GM12878 (cell line): Measurements from ENCODE around the gene SRSF2. TPM values are rescaled to one million over a fixed set of nuclear protein-coding genes. Genes with fewer than 3 reads are reported as not detected.

ENCODE experiments used
- ATAC-seq: fragments of 200-7000 bp; cut with Tn5 transposase; 3 replicates; pipeline ENCODE4 v1.9.1; 2020; ENCODE audit warnings: mild to moderate bottlenecking, moderate library complexity
- BruUV-seq: library from RNA; stranded (reverse); fragments of 400-500 nt; replicated peaks from 2 replicates; lab custom pipeline; 2021; lab: Mats Ljungman, UMichigan
- CTCF ChIA-PET: fragments of 300-600 bp; sonication (Branson Sonifier 250); formaldehyde crosslinking; extraction: SDS; loops from one replicate; lab custom pipeline; 2021; ENCODE audit warnings: inconsistent platforms; lab: Yijun Ruan, JAX
- POLR2A ChIA-PET: fragments of 350-600 bp; formaldehyde crosslinking; extraction: SDS; loops from one replicate; lab custom pipeline; 2021; ENCODE audit warnings: inconsistent platforms; lab: Charles Lee
- RAD21 ChIA-PET: fragments of 300-600 bp; sonication (Branson Sonifier 250); formaldehyde crosslinking; loops from one replicate; lab custom pipeline; 2023; ENCODE audit warnings: antibody characterized with exemption; ENCODE audit not compliant: unreplicated experiment; lab: Charles Lee
- SMC1A ChIA-PET: fragments of 300-600 bp; sonication (Branson Sonifier 250); formaldehyde crosslinking; loops from one replicate; lab custom pipeline; 2023; ENCODE audit not compliant: unreplicated experiment, uncharacterized antibody; lab: Charles Lee
- DNase-seq: peaks from one replicate; pipeline ENCODE4 v3.0.0-alpha.2; 2011; ENCODE audit warnings: low read depth, low spot score
- FAIRE-seq: peaks from 3 replicates; lab custom pipeline; 2011; peaks lifted over from hg19 to GRCh38; lab: Jason Lieb, UNC
- H2AFZ ChIP-seq: 2 replicates; pipeline ENCODE4 v1.6.0; 2011; ENCODE audit warnings: low read depth, low read length, control low read depth; ENCODE audit not compliant: control insufficient read depth
- H3K27ac ChIP-seq: 2 replicates; pipeline ENCODE4 v1.5.1; 2011; ENCODE audit warnings: control low read depth; ENCODE audit not compliant: control insufficient read depth, insufficient read depth
- H3K27me3 ChIP-seq, 2 experiments: replicated peaks in 1 of 2; 2 replicates each; pipeline versions ENCODE4 v1.6.0 to v1.6.1; 2011; ENCODE audit warnings: low read length in 1 of 2; ENCODE audit not compliant: control insufficient read depth in 2 of 2, insufficient read depth in 2 of 2
- H3K36me3 ChIP-seq, 2 experiments: 2 replicates each; pipeline ENCODE4 v1.5.1; 2011; ENCODE audit warnings: low read length in 1 of 2; ENCODE audit not compliant: control insufficient read depth in 2 of 2, insufficient read depth in 2 of 2
- H3K4me1 ChIP-seq: 2 replicates; pipeline ENCODE4 v1.6.1; 2011; ENCODE audit warnings: mild to moderate bottlenecking, low read length, moderate library complexity, mixed read lengths; ENCODE audit not compliant: control insufficient read depth, insufficient read depth
- H3K4me2 ChIP-seq: 2 replicates; pipeline ENCODE4 v1.6.0; 2011; ENCODE audit warnings: control low read depth; ENCODE audit not compliant: control insufficient read depth, insufficient read depth
- H3K4me3 ChIP-seq: fragments of 200-600 bp; sonication (generic); 2 replicates; pipeline ENCODE4 v1.5.1; 2016
- H3K79me2 ChIP-seq: 2 replicates; pipeline ENCODE4 v1.6.0; 2011; ENCODE audit warnings: low read length; ENCODE audit not compliant: control insufficient read depth, insufficient read depth
- H3K9ac ChIP-seq: 2 replicates; pipeline ENCODE4 v1.8.0; 2011; ENCODE audit warnings: low read length, control low read depth, mixed read lengths; ENCODE audit not compliant: control insufficient read depth, insufficient read depth
- H3K9me3 ChIP-seq: replicated peaks from 3 replicates; pipeline ENCODE4 v1.5.1; 2011; ENCODE audit warnings: mild to moderate bottlenecking, low read length; ENCODE audit not compliant: control insufficient read depth, insufficient read depth
- H4K20me1 ChIP-seq: 2 replicates; pipeline ENCODE4 v1.6.0; 2011; ENCODE audit not compliant: control insufficient read depth, insufficient read depth
- BCL3 ChIP-seq: IDR thresholded peaks from 2 replicates; pipeline ENCODE4 v1.6.1; 2011; ENCODE audit warnings: borderline replicate concordance, low read depth, mild to moderate bottlenecking, moderate library complexity, low read length; ENCODE audit not compliant: insufficient read depth, poor library complexity, severe bottlenecking
- CREM ChIP-seq: IDR thresholded peaks from 2 replicates; pipeline ENCODE4 v1.6.1; 2014; ENCODE audit warnings: antibody characterized with exemption, low read depth
- PBX3 ChIP-seq: IDR thresholded peaks from 2 replicates; pipeline ENCODE4 v1.6.1; 2011; ENCODE audit warnings: mild to moderate bottlenecking, low read depth, low read length, moderate library complexity; ENCODE audit not compliant: insufficient replicate concordance
- POLR2AphosphoS5 ChIP-seq: IDR thresholded peaks from 2 replicates; pipeline ENCODE4 v1.6.1; 2011; ENCODE audit warnings: mild to moderate bottlenecking, low read length, inconsistent platforms
- RAD51 ChIP-seq: fragments of 450-650 bp; IDR thresholded peaks from 2 replicates; pipeline ENCODE4 v1.6.1; 2016; ENCODE audit warnings: moderate library complexity, mild to moderate bottlenecking, inconsistent platforms
- SRF ChIP-seq, 2 experiments: IDR thresholded peaks; 2 replicates each; pipeline ENCODE4 v1.6.1; 2011; ENCODE audit warnings: low read depth in 2 of 2, low read length in 2 of 2, mild to moderate bottlenecking in 1 of 2, moderate library complexity in 1 of 2
- ZNF622 ChIP-seq: fragments of 450-650 bp; IDR thresholded peaks from 2 replicates; pipeline ENCODE4 v1.6.1; 2017; ENCODE audit warnings: mild to moderate bottlenecking, inconsistent platforms
- WGBS: methylation state at CpG from one replicate; pipeline ENCODE4 v1.1.6; 2016; ENCODE audit warnings: low lambda C conversion rate; ENCODE audit not compliant: insufficient replicate concordance, insufficient coverage; ENCODE audit errors: missing lambda C conversion rate; 5-methylcytosine and 5-hydroxymethylcytosine counted together
- in situ Hi-C: fragments of 300-500 bp; cut with MboI; formaldehyde crosslinking; loops from 9 replicates; pipeline ENCODE4 v1.14.3; 2018; ENCODE audit warnings: mixed read lengths
- intact Hi-C: fragments of 100-400 bp; cut with micrococcal nuclease; formaldehyde crosslinking; loops from one replicate; pipeline ENCODE4 v1.14.2; 2022; ENCODE audit not compliant: unreplicated experiment
- polyA plus RNA-seq, 11 experiments: library from polyadenylated mRNA; depleted of rRNA in 4 of 11; unstranded in 6 of 11; stranded (reverse) in 5 of 11; fragments of >200 nt; fragmentation: Nextera tagmentation in 4 of 11; fragmentation: Illumina TruSeq in 1 of 11; extraction: Ambion mirVana in 4 of 11; extraction: Trizol in 1 of 11; gene quantifications; 1 replicate in 1 of 11; 2 replicates in 10 of 11; pipeline versions ENCODE4 v1.2.1 to v1.2.3, GENCODE V29; 2011 to 2016; ENCODE audit warnings: inconsistent platforms in 2 of 11, missing spikeins in 2 of 11, low read depth in 1 of 11
- total RNA-seq, 4 experiments: library from RNA; depleted of rRNA in 3 of 4; stranded (reverse); fragments of >200 nt in 3 of 4; fragmentation: Illumina TruSeq in 1 of 4; extraction: Trizol in 1 of 4; gene quantifications; 2 replicates each; pipeline versions ENCODE4 v1.2.1 to v1.2.3, GENCODE V29; 2013 to 2021

Gene SRSF2
- total and polyA plus RNA-seq, 10 of the 15 experiments (the other 5 are each of a cell fraction or from before 2014, with no cell fraction given) = 225 to 795 (median 410) TPM

- SMC1A ChIA-PET = no interaction called here
- DNase-seq (no peak), ATAC-seq (no peak), FAIRE-seq (no peak)
- Histone ChIP-seq H3K4me2 (no peak overlapping the region), H3K4me1 (no peaks in the 10 kb centered on the region), H3K4me3 (no peak overlapping the region), H2AFZ (no peak overlapping the region), H3K27ac (no peak overlapping the region), H3K9ac (no peak overlapping the region), H3K9me3 (no peaks in the 10 kb centered on the region), H3K36me3 (no peaks in the 10 kb centered on the region), H4K20me1 (no peaks in the 10 kb centered on the region), H3K27me3 (peaks cover 0 to 1% of the 10 kb centered on the region in 2 experiments; a peak in 2 of 4 replicates), H3K79me2 (no peaks in the 10 kb centered on the region)
- in situ Hi-C loops (no loop called here), intact Hi-C loops (no loop called here)
- BruUV-seq = no TSS peak
- TF ChIP-seq ZNF622 (no peak), CREM (no peak), PBX3 (no peak), BCL3 (no peak), POLR2AphosphoS5 (no peak), SRF (IDR thresholded peaks at IDR 0.05; ENCODE audit: low read depth in 2 of 2, low read length in 2 of 2) (no peak), RAD51 (no peak)
- CTCF ChIA-PET = no interaction called here
- POLR2A ChIA-PET = no interaction called here
- 34% methylated on average over 26 of the region's 26 CpGs for WGBS
- RAD21 ChIA-PET = no interaction called here
Observed at GRCh38 chr17:76687298-76688164, 49.6 kb downstream of the SRSF2 start.
